WTC11 (cell line): ENCODE measurements around the gene SMURF1. TPM values are rescaled to one million over a fixed set of nuclear protein-coding genes. Genes with fewer than 3 reads are reported as not detected.

Experiments used
- ATAC-seq: fragments of 200-7000 bp; cut with Tn5 transposase; 2 replicates; pipeline ENCODE4 v1.10.0; 2021; ENCODE audit warnings: mild to moderate bottlenecking, moderate library complexity
- CTCF ChIA-PET: fragments of 300-600 bp; sonication (Branson Sonifier 250); formaldehyde crosslinking; loops from one replicate; lab custom pipeline; 2021; ENCODE audit warnings: antibody characterized with exemption; lab: Charles Lee
- POLR2A ChIA-PET: fragments of 350-600 bp; sonication (Branson Sonifier 250); formaldehyde crosslinking; loops from one replicate; lab custom pipeline; 2021; ENCODE audit warnings: antibody characterized with exemption; lab: Charles Lee
- DNase-seq: peaks from one replicate; pipeline ENCODE4 v3.0.0; 2021; ENCODE audit warnings: low spot score
- H3K27ac Mint-ChIP-seq: 2 replicates; pipeline ENCODE4 v1.8.0; 2021; ENCODE audit warnings: mixed read lengths
- H3K27me3 Mint-ChIP-seq: 2 replicates; pipeline ENCODE4 v1.8.0; 2021; ENCODE audit warnings: low read depth, mild to moderate bottlenecking, moderate library complexity, mixed read lengths
- H3K36me3 Mint-ChIP-seq: 2 replicates; pipeline ENCODE4 v1.8.0; 2021; ENCODE audit warnings: mixed read lengths
- H3K4me1 Mint-ChIP-seq: 2 replicates; pipeline ENCODE4 v1.8.0; 2022; ENCODE audit warnings: mixed read lengths
- H3K4me3 Mint-ChIP-seq: 2 replicates; pipeline ENCODE4 v1.8.0; 2021; ENCODE audit warnings: mild to moderate bottlenecking, moderate library complexity, mixed read lengths
- H3K9me3 Mint-ChIP-seq: 2 replicates; pipeline ENCODE4 v1.8.0; 2021; ENCODE audit warnings: mixed read lengths
- ATF6 ChIP-seq: sonication (generic); formaldehyde crosslinking; IDR thresholded peaks from 2 replicates; pipeline ENCODE4 v1.8.1; 2023; ENCODE audit warnings: mild to moderate bottlenecking, missing genetic modification reagents
- CDX4 ChIP-seq: fragments of 250-450 bp; sonication (Bioruptor Pico); IDR thresholded peaks from 2 replicates; pipeline ENCODE4 v1.9.0; 2021; ENCODE audit warnings: moderate library complexity, mild to moderate bottlenecking, inconsistent platforms, borderline replicate concordance
- CTCF ChIP-seq: fragments of 200-600 bp; IDR thresholded peaks from 2 replicates; pipeline ENCODE4 v1.8.0; 2022; ENCODE audit warnings: antibody characterized with exemption
- E2F4 ChIP-seq: sonication (generic); formaldehyde crosslinking; IDR thresholded peaks from 2 replicates; pipeline ENCODE4 v1.8.1; 2022; ENCODE audit warnings: low read depth, mild to moderate bottlenecking, moderate library complexity, missing genetic modification reagents, borderline replicate concordance
- ERG ChIP-seq: fragments of 250-450 bp; sonication (Bioruptor Pico); IDR thresholded peaks from 2 replicates; pipeline ENCODE4 v1.8.0; 2021; ENCODE audit warnings: mild to moderate bottlenecking
- GABPB1 ChIP-seq: sonication (generic); formaldehyde crosslinking; IDR thresholded peaks from 2 replicates; pipeline ENCODE4 v1.8.1; 2023; ENCODE audit warnings: mild to moderate bottlenecking, missing genetic modification reagents
- HMGXB4 ChIP-seq: sonication (generic); formaldehyde crosslinking; IDR thresholded peaks from 2 replicates; pipeline ENCODE4 v1.8.1; 2023; ENCODE audit warnings: mild to moderate bottlenecking, moderate library complexity, missing genetic modification reagents
- MLX ChIP-seq: sonication (generic); formaldehyde crosslinking; IDR thresholded peaks from 2 replicates; pipeline ENCODE4 v1.8.1; 2023; ENCODE audit warnings: mild to moderate bottlenecking, missing genetic modification reagents, moderate library complexity
- PRDM15 ChIP-seq: sonication (generic); formaldehyde crosslinking; IDR thresholded peaks from 2 replicates; pipeline ENCODE4 v1.8.0; 2022; ENCODE audit warnings: missing genetic modification reagents
- RELA ChIP-seq: sonication (generic); formaldehyde crosslinking; IDR thresholded peaks from 2 replicates; pipeline ENCODE4 v1.8.1; 2022; ENCODE audit warnings: missing genetic modification reagents, mild to moderate bottlenecking, borderline replicate concordance
- SMAD3 ChIP-seq: sonication (generic); formaldehyde crosslinking; IDR thresholded peaks from 2 replicates; pipeline ENCODE4 v1.8.0; 2022; ENCODE audit warnings: missing genetic modification reagents, mild to moderate bottlenecking, borderline replicate concordance
- SP1 ChIP-seq: sonication (generic); formaldehyde crosslinking; conservative IDR thresholded peaks from 2 replicates; pipeline ENCODE4 v1.8.1; 2022; ENCODE audit warnings: missing genetic modification reagents
- TEAD1 ChIP-seq: sonication (generic); formaldehyde crosslinking; IDR thresholded peaks from 2 replicates; pipeline ENCODE4 v1.8.0; 2022; ENCODE audit warnings: mild to moderate bottlenecking, missing genetic modification reagents
- TEAD4 ChIP-seq: sonication (generic); formaldehyde crosslinking; IDR thresholded peaks from 2 replicates; pipeline ENCODE4 v1.8.0; 2022; ENCODE audit warnings: mild to moderate bottlenecking, missing genetic modification reagents
- total RNA-seq: library from RNA; stranded (reverse); gene quantifications from 3 replicates; pipeline ENCODE4 v1.2.3, GENCODE V29; 2021

Gene SMURF1
- total RNA-seq, 1 experiment from 2014 or later, result 23.2 TPM

GRCh38 chr7:99124236-99124635 lies 19.7 kb downstream of the SMURF1 start (continued):
- no peak for TF ChIP-seq TEAD4 (CRISPR knock-in tag)
- TF ChIP-seq, all 79 proteins: peak for 0

GRCh38 chr7:99123571-99124033 lies 20.3 kb downstream of the SMURF1 start:
- DNase-seq (no peak), ATAC-seq (no peak)
- H3K9me3 Mint-ChIP-seq, result peaks cover 9% of the 10 kb centered on the region
- POLR2A ChIA-PET, result no interaction called here
- TF ChIP-seq CDX4 (no peak), ATF6 (CRISPR knock-in tag) (no peak), ERG (CRISPR knock-in tag) (no peak), CTCF (no peak), TEAD1 (no peak), SMAD3 (CRISPR knock-in tag) (no peak)
- TF ChIP-seq, all 79 proteins: peak for 0
- Mint-ChIP-seq H3K4me3 (no peak overlapping the region), H3K27me3 (no peaks in the 10 kb centered on the region), H3K36me3 (peaks cover 9% of the 10 kb centered on the region), H3K4me1 (peaks cover 24% of the 10 kb centered on the region), H3K27ac (no peak overlapping the region)
- CTCF ChIA-PET, result interaction anchor here (0.6 kb wide), 1 partner anchor 36 kb away, joined by 5 read pairs; no protein-coding TSS in a partner anchor

- ChIA-PET POLR2A (no interaction called here), CTCF (interaction anchor here (0.6 kb wide), 1 partner anchor 37 kb away, joined by 5 read pairs; no protein-coding TSS in a partner anchor)
- Mint-ChIP-seq H3K27ac (no peak overlapping the region; the same call in 1 of the 2 replicates), H3K9me3 (peaks cover 15% of the 10 kb centered on the region), H3K36me3 (peaks cover 9% of the 10 kb centered on the region), H3K4me3 (no peak overlapping the region), H3K27me3 (no peaks in the 10 kb centered on the region), H3K4me1 (peaks cover 24% of the 10 kb centered on the region)
- ATAC-seq (no peak), DNase-seq (no peak)
- TF ChIP-seq HMGXB4 (no peak), GABPB1 (no peak), MLX (no peak), PRDM15 (no peak), E2F4 (no peak), SP1 (no peak), RELA (CRISPR knock-in tag) (no peak)
These were observed 21.1 kb downstream of the SMURF1 start for GRCh38 chr7:99122762-99123161.
